HL-60 (cell line): ENCODE measurements around the gene DPP6.
A peak's percentile ranks its signal among the peaks of the same experiment; 100 is the strongest.

Experiments
- CTCF ChIP-seq: IDR thresholded peaks from one replicate; pipeline ENCODE4 v1.5.1; 2011; ENCODE audit warnings: low read length, control low read depth, inconsistent platforms; ENCODE audit not compliant: insufficient read depth
- POLR2AphosphoS5 ChIP-seq: IDR thresholded peaks from 2 replicates; pipeline ENCODE4 v1.6.1; 2012; ENCODE audit warnings: low read depth

DNA sequence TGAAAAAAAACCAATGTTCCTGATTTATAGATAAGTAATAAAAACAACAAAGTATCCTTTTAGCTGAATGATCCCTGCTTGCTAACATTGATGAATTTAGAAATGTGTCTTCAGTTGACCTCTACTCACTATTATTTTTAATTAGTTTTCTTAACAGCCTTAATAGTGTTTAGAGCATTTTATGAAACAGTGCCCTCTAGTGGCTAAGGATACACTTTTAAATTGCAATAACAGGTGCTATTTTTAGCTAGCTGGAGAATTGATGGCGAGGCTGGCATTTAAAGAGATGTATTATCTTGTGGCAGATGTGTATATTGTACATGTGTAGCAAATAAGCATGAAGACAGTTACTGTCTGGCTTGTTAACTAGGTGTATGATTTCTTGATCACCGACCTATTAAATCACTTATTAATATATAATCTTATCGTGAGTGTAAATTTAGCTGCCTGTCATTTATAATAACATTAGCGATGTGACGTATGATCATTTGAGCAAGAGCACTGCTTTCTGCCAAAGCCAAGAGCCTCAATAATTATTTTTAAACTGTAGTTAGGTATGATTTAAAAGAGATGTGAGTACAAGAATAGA is 451.9 kb downstream of the DPP6 start:
- TF ChIP-seq POLR2AphosphoS5 (no peak), CTCF (peak; percentile 13)
